Right lung (tissue), 5 donors: ENCODE data around the gene CD36. TPM values are rescaled to one million over a fixed set of nuclear protein-coding genes. Genes with fewer than 3 reads are reported as not detected.

Experiments
- DNase-seq, 2 donors: peaks; one replicate each; pipeline ENCODE4 v3.0.0-alpha.2; 2013
- polyA plus RNA-seq, 5 donors: library from polyadenylated mRNA; unstranded; fragments of 120-200 nt; gene quantifications; one replicate each; pipeline versions ENCODE4 v1.2.1 to v1.2.3, GENCODE V29; 2013; ENCODE audit warnings: inconsistent platforms in 1 of 5, low replicate concordance in 1 of 5; ENCODE audit not compliant: insufficient read length in 5 of 5, insufficient read depth in 1 of 5

The CD36 gene
- polyA plus RNA-seq, 5 donors: 197 to 402 (median 283) TPM

DNA sequence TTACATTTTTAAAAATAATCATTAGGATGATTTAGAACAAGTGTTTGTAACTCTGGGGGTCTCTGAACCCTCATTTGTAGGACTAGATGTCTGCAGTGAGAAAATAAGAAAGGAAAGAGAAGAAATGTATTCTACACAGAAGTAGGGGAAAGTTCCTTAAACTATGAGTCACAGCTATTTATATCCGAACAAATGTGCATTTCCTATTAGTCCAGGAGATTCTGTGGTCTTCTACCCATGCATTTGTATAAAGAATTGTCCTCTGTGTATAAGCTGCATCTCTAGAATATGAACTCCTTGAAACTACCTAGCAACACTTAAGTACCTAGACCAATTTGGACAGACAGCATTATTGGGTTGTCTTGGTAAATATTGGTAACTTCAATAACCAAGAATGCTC is 15.9 kb upstream of the CD36 start:
- no peak for DNase-seq

GRCh38 chr7:80623503-80624252 is 14.8 kb upstream of the CD36 start:
- no peak for DNase-seq

DNA sequence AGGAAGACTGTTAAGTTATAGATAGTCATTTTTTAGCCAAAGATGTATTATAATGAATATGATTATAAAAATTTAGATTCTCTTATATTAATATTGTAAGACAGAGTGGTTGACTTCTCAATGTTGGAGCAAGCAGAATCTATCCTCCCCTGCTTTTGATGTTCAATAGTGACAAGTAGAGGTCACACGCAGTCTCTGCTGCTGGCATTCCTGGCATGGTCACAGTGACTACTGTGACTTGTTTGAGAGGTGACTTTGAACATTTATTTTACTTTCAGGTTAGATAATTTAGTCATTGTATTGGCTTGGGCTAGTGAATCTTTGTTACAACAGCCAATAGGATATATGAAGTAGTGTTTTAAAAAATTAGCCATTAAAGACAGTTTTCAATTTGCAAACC is 13.7 kb upstream of the CD36 start:
- no peak for DNase-seq

DNA sequence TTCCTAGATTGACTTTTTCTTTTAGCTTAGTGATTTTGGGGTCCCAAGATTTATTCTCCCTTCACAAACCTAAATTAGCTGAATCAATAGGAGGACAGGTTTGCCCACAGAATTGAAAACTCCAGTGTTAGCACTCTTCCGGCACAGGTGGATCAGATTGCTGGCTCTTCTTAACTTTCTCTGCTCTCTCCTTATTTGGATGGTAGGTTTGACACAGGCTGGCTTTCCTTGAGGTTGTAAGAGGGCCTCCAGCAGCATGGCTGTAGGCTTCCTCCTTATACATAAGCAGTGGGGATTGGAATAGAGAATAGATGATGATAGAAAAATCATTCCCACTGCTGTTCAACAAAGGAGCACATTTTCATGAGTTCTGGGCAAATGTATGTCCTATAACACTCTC is 9.4 kb upstream of the CD36 start:
- DNase-seq: no peak

DNA sequence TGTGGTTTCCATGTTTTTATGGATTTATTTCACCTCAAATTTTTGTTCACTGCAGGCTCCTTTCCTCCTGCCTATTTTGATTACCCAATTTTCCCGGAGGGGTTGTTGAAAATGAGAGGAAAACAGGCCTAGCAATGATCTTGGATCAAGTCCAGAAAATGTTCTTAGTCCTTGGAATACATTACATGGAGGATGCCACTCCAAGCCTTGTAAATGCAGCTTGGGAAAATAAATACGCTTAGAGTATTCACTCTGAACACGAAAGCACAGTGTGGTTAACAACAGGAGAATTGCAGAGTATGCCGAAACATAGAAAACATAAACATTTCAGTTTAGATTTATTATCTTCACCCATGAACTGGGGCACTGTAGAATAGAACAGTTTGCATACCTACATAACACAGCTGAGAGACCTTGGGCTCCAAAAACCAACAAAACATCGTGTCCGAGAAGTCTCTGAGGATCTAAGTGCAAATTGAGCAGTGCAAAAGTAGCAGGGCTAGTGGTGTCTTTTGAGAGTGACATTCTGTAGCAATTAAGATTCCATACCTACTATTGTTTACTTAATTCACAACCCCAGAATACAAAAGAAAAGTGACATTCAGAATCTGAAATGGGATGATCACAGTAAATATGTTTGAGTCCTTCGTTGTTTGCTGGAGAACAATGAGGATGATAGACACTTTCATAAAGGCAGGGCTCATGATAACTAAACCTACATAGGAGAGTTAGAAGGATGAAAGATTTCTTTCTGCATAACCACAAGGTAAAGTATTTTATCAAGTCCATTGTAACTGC is 7.6 kb upstream of the CD36 start:
- no peak for DNase-seq

DNA sequence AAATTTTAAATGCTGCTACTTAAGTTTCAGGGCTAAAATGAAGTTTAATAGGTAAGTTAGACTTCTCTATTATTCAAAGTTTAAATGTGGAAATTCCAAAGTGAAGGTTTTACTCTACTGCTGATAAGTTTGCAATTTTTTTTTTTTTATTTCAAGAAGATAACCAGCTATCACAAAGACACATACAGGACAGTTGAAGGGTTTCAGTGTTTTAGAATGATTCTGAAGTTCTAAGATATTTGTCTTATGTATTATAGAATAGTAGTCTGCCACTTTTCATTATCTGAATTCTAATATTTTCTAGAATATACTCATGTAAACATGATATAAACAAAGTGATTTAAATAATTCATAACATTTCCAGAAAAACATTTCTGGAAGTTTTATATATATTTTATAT is 7.0 kb upstream of the CD36 start:
- no peak for DNase-seq

- DNase-seq: no peak
Observed at GRCh38 chr7:80632139-80632538, 6.3 kb upstream of the CD36 start.

- no peak for DNase-seq
Observed at GRCh38 chr7:80632819-80633218, 5.6 kb upstream of the CD36 start.

DNA sequence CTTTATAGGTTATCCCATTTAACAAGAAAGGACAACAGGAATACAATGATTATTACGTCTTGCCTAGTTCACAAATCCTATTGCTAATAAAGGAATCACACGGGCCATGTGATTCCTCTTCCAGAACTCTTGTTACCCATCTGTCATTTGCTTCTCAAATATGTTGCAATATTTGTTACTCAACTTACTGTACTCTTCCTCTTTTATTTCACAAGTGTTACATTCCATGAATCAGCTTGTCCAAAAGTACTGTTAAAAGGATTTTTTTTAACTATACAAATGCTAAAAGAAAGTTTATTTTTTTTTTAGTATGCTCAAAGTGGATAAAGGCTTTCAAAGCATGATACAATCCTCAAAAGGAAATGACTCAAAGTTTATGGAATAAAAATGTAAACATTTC is 3.9 kb upstream of the CD36 start:
- DNase-seq: peak; percentile 56 to 66

DNA sequence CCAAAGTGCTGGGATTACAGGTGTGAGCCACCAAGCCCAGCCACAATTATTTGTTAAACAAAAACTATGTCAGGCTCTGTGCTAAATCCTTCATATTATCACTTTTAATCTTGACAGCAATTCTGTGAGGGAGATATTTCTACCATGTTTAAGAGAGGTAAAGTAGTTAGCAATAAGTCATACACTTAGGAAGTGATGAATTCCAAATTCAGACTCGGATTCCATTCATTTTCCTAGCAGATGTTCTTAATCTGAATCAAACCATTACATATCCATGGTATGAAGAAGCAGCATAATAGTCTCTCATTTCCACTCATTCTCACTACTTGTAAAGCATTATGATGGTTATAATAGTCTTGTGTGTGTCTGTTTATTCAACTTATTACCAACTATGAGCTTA is 2.9 kb upstream of the CD36 start:
- no peak for DNase-seq

GRCh38 chr7:80635998-80636397 is 2.4 kb upstream of the CD36 start:
- no peak for DNase-seq

DNA sequence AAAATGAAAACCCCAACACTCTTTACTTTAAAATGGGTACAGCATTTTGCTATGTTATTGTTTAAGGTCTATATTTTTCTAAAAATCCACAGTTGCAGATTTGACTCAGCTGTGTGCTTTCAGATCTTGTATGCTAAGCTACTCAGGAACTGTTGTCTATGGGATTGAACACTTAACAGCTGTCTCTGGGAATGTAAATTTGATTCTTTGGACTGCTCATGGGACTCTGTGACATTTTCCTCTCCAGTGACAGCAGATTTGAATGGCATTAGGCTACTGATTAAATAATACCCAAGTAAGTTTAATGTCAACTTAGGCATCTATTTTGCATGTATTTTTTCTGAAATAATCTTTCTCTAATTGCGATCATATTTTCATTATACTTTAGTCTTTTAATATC is 1.7 kb upstream of the CD36 start:
- no peak for DNase-seq

DNA sequence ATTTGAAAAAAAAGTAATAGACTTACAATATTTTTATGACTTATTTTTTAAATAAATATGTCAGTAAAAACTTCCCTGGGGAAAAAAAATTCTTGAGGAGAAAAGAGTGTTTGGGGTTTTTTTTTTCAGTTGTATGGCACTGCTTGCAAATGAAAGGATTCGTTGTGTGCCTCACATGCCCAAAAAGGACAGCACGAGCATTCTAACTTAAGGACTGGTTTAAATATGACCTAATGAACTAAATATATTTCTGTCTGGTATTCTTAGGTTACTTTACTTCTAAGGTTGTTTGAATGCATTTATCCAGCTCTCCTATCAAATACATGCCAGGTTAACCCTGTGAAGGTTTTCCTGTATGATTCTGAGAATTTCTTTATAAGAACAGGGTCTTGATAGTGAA is 988 bp upstream of the CD36 start:
- DNase-seq: no peak

GRCh38 chr7:80639011-80639410 is 569 bp downstream of the CD36 start:
- no peak for DNase-seq

DNA sequence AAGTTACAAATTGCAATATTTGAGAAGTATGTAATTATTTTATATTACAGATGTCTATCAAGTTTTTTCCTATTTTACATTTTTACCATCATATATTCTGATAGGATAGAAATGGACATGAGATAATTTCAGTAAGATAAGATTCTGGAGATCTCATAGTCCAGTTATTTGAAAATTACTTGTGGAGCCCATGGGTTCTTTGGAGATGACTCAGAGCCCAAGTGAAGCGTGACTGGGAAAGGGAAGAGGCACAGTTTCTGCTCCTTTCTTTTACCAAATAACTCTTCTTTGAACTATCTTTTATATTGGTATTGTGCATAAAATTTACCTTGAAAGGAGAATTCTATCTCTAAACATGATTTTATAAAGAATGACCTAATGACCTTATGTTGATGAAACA is 2.4 kb downstream of the CD36 start:
- no peak for DNase-seq

- DNase-seq: no peak
Observed at GRCh38 chr7:80641548-80641947, 3.1 kb downstream of the CD36 start.

DNA sequence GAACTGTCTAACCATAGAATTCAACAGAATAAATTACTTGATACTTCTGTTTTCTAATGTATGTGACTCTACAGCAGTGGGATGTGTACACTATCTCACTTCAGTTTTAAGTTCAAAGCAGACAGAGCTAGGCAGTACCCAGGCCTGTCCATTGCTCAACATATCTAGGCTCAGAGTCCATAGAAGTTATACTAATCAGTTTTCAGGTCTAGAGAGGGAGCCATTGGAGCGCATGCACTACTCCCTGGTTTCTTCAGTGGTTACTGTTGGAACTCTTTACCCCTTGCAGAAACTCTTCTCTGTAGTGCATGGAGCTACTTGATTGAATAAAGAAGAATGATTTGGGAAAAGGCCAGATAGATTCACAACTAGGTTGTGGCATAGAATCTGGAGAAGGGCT is 4.4 kb downstream of the CD36 start:
- DNase-seq: no peak

GRCh38 chr7:80643336-80643915 is 5.0 kb downstream of the CD36 start:
- no peak for DNase-seq

GRCh38 chr7:80644054-80644453 is 5.6 kb downstream of the CD36 start:
- DNase-seq: no peak

DNA sequence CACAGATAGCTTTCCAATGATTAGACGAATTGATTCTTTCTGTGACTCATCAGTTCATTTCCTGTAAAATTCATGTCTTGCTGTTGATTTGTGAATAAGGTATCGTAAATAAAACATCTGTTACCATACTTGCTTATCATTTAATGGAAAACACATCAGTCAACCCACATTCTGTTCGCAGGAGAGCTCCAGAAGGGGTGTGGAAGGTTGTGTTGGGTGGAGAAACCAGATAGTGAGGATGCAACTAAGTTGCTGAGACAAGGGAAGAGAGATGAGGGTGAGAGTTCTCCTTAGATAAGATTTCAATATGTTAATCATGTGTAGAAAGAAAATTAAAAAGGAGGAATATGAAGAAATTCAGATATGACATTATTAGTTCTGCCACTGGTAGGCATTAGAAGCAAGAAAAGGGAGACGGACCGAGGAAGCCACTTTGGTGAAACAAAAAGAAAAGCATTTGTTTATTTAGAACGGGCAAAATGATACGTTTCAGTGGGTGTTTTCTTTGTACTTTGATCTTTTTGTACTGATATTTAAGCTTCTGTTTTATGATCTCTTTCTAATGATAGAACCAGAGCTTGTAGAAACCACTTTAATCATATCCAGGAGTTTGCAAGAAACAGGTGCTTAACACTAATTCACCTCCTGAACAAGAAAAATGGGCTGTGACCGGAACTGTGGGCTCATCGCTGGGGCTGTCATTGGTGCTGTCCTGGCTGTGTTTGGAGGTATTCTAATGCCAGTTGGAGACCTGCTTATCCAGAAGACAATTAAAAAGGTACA is 7.8 kb downstream of the CD36 start:
- no peak for DNase-seq

DNA sequence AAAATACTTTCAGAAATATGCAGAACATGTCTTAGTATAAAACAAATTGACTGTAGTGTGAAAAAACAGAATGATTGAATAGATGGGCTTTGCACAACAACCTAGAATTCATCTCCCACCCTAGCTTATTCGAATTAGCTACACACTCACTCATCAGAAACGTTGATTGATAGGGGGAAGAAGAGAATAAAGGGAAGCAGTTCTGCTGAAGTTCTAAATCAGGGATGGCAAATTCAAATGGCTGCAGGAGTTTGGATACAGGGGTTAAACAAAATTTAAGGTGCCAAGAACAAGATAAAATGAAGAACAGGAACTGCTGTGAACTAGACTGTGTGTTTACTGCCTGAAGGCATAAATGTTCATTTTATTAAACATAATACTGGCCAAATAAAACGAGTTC is 9.0 kb downstream of the CD36 start:
- DNase-seq: no peak

DNA sequence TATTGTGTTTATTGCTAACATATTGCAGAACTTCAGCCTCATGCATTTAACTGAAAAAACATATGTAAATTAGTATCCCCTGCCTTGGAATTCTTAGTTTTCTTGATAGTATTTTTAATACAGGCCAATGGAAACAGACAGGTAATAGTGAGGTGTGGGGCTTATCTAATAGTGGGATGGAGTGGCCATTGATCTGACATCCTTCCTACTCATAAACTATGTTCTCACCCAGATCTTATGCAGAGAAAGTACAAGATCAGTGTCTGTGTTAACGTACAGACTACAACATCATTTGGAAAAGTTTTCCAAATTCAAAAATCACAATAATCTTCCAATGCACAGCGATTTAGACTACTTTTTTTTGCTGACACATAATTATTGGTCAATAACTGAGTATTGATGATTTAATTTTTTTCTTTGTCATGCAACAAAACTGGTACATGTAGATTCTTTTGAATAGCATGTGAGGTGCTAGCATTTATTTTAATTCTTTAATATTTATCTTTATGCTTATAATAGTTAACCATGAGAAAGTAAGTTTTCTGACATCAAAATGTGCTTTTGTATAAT is 9.7 kb downstream of the CD36 start:
- no peak for DNase-seq
